Activated CD4-positive, alpha-beta T cell treated with anti-CD3 and anti-CD28 coated beads for 4 hours (primary cell): ENCODE measurements around the gene SH3D21.

Source experiments
- DNase-seq, 2 donors: peaks; one replicate each; pipeline ENCODE4 v3.0.0-alpha.2; 2020

SH3D21 gene

DNA sequence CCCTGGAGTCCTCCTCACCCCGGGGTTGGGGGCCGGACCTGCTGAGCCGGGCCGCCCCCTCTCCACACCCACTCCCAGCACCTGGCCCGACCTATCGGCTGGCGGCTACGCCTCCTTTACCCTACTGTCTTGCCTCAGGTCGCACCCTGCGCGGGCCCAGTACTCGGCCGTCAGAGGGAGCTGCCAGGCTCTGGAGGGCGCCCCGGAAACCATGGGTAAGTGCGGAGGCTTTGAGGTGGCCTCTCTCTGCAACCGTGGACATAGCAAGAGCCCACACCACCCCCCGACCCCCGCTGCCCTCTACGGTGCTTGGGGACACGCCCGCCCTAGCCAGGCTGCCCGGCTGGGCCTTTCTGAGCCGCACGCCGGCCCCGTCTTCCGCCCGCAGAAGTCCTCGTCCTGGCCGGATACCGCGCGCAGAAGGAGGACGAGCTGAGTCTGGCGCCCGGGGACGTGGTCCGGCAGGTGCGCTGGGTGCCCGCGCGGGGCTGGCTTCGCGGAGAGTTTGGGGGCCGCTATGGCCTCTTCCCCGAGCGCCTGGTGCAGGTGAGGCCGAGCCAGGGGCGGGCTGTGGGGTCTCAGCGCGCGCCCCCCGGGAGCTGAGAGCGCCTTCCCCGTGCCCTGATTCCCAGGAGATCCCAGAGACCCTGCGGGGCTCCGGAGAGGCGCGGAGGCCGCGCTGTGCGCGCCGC is at the start of gene SH3D21:
Gene SH3D21, plus strand, starts transcription at position 159 of the 692 bp plus-strand sequence. Its CDS starts 53 bp downstream, at position 212.
- DNase-seq, result peak; percentile 47

DNA sequence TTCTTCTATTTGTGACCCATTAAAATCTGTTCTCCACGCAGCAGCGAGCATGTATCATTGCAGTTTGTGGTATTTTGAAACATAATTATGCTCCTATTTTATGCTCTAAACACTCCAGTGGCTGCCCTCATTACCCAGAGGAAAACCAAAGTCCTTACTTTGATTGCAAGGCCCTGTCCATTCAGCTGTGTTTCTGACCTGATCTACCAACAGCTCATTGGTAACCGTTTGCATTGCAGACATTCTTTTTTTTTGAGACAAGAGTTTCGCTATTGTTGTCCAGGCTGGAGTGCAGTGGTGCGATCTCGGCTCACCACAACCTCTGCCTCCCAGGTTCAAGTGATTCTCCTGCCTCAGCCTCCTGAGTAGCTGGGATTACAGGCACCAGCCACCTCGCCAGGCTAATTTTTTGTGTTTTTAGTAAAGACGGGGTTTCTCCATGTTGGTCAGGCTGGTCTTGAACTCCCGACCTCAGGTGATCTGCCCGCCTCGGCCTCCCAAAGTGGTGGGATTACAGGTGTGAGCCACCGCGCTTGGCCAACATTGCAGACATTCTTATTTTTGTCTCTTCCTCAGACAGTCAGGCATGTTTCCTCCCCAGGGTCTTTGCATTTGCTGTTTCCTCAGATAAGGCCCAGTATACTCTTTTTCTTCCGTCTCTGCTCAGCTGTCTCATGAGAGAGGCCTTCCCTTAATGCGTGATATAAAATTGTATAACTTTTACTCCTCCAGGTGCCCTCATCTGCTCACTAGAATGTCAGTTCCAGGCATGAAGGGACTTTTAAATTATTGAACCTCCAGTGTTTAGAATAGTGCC is 49.4 kb upstream of the SH3D21 start:
- no peak for DNase-seq

DNA sequence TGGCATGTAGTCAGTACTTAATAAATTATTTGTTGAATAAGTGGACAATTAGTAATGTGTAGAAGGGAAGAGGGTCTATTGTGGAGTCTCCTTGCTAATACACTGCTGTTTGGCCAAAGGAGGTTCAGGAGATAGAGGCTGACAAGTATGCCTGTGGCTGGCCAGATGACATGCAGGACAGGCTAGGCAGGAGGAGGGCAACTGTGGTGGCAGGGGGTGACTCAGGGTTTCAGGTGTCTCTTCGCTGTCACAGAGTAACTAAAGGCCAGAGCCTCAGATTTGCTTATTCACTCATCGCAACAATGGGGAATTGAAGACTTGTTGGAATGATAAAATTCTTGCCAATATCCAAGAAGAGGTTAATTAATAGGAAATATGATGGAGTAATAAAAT is 48.8 kb upstream of the SH3D21 start:
- no peak for DNase-seq

DNA sequence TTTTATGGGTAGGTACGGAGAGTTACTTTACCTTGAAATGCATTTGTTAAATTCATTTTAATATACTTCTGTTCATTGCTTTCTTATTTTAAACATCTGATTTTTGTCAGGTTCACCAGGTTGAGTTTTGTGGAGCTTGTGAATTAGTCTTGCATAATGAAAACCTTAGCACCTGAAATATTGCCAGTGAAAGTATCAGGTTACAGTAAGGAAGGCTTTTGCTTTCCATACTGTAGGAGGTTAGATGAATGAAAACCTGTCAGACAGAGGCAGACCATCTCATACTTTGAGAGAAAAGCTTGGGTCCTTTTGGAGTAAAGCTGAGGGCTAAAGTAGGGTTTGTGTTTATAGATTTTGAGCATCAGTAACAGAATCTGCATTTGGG is 47.2 kb upstream of the SH3D21 start:
- no peak for DNase-seq

DNA sequence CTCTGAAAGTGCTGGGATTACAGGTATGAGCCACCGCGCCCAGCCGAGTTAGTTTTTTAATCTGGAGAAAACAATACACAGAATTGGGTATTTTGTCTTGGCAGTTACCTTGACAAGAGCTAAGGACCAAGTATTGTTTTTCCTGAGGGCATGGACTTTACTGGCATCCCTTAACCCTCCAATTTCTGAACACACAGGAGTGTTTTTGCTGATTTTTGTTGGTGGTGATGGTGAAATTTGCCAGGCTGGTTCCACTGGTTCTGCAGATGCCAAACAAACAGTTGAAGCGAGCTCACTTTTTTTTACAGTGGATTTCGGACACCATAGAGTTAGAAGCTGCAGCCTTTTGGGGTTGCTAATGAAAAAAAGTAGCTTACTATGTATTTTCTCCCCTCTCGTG is 37.2 kb upstream of the SH3D21 start:
- no peak for DNase-seq

DNA sequence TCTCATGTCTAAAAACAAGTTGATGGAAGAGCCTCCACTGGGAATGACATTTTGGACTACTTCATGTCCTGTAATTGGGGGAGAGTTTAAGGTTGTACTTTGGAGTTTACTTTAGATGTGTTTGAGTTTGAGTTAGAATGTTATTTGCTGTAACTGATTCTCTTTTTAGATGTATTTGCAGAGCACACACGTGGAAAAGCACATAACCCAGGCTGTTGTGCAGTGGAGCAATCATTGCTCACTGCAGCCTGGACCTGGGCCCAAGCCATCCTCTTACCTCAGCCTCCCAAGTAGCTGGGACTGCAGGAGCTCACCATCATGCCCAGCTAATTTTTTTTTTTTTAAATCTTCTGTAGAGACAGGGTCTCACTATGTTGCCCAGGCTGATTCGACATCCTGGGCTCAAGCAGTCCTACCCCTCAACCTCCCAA is 36.7 kb upstream of the SH3D21 start:
- no peak for DNase-seq

DNA sequence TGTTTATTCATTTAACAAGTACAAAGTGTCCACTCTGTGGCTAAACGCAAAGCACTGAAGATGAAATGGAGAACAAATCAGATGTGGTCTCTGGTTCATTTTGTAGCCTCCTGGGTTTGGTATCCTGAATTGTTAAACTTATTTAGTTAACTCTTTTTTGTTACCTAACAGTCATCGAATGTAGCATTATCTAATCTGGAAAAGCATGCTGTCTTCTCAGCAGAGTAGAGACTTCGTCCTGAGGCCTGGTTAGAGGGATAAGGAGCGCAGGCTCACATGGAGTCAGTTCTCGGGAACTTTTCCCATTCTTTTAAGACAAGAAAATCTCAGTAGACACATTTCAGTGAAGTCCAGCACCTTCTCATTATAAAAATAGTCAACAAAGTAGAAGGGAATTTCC is 33.1 kb upstream of the SH3D21 start:
- DNase-seq, result no peak

DNA sequence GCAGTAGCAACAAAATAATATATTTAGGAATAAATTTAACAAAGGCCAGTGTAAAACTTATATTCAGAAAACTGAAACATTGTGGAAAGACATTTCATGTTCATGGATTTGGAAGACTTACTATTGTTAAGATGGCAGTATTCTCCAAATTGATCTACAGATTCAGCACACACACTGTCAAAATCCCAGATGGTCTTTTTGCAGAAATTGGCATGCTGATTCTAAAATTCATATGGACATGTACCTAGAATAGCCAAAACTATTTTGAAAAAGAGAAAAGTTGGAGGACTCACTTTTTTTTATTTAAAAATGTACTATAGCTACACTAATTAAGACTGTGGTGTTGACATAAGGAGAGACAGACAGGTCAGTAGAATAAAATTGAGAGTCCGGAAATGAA is 32.0 kb upstream of the SH3D21 start:
- no peak for DNase-seq

DNA sequence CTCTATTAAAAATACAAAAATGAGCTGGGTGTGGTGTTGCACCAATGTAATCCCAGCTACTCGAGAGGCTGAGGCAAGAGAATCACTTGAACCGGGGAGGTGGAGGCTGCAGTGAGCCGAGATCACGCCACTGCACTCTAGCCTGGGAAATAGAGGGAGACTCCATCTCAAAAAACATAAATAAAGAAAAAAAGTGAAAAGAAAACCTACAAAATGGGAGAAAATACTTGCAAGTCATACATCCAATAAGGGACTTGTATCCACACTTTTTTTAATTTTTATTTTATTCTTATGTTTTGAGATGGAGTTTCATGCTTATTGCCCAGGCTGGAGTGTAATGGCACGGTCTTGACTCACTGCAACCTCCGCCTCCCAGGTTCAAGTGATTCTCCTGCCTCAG is 29.5 kb upstream of the SH3D21 start:
- no peak for DNase-seq

DNA sequence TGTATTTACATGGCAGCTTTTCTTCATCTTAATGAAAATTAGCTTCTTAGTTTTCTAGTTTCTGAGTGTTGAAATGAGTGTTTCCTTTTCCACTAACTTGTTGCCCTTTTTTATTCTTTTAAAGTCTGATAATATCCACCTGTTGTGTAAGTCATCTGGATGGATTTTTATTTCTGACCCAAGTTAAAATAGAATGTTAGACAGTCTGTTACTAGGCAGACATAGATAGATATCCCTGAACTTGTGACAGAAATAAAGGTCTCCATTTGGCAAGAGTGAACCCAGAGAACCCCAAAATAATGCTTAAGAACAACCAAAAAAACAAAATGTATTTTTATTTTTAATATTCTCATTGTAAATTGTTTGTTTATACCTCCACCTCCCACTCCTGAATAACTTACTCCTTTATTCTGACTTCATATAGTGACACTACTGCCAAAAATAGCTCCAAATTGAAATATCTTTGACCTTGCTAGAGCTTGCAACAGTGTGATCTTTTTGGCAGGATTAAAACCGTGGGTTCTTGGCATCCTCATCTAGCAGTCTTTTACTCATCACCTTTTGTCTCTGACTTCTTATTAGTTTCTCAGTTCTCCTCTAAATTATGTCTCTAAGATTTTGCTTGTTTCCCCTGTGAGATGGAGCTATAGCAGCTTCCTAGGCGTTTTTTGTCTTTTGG is 26.9 kb upstream of the SH3D21 start:
- DNase-seq, result no peak

DNA sequence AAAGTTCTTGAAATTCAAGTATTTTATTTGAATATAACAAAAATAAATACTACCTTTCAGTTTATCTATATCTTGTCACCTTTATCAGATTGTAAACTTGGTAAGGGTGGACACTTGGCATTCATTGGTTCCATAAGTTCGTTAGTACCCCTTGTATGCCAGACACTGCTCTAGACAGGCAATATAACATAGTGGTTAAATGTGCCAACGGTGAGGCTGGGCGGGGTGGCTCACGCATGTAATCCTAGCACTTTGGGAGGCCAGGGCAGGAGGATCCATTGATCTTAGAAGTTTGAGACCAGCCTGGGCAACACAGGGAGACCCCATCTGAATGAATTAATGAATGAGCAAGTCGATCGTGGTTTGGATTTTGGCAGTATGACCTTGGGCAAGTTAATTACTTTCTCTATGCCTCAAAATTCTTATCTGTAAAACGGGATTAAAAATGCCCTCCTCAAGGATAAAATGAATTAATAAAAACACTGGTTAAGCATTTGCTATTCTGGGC is 26.3 kb upstream of the SH3D21 start:
- DNase-seq, result no peak

DNA sequence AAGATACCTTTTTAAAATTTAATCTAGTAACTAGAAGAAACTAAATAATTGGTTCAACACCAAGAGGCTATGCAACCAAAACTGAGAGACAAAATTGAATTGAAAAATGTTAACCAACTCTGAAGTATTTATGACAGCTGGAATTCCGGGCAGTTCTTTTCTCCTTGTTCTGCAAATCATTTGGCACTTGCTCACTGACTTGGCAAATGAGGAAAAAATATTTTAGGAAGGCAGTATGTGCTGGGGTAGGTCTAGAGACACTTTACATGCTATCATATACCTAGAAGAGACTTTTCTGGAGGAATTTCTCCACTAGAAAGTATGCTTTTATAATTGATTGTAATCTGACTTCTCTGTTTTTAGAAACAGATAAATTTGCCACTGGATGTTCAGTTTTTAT is 22.1 kb upstream of the SH3D21 start:
- DNase-seq, result no peak

DNA sequence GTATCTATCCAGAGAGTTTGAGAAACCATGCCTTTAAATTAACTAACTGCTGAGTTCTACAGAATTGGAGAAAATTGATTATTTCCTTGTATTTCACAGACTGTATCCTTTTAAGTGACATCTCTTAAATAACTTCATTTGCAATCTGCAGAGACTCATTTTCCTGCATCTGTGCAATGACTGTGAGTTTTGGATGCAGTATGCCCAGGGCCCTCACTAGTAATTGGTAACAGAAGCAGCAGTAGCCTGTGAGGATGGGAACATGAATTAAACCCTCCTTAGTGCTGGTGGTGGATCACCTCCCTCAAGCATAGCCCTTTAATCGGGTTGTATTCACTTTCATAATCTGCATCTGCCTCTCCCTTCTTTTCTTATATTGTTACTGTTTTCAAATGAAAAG is 21.7 kb upstream of the SH3D21 start:
- DNase-seq, result no peak

DNA sequence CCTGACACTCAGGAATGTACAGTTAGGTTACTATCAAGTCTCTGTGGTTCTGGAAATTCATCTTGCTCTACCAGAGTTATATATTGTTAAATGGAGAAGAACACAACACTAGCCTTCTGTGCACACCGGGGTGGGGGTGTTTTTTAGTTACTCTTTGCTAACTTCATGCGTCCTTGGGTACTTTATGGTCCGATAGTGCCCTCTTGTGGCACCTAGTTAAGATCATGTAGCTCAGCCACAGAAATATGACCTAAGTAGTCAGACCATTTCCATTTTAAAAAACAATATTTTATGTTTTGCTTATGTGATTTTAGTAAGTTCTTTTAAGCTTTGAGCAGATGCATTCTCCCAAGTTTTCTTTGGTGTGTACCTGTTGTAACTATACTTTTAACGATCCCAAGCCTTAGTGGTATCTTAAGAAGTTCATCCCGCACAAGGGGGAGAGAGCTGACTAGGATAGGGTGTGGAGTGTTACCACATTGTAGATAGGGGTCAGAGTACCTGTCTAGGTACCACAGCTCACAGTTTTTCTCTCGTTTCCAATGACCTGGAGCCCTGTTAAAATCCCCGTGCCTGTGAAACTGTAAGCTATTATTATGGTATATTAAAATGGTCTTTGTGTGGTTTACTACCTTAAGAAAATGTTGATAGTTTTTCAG is 20.6 kb upstream of the SH3D21 start:
- DNase-seq, result peak; percentile 62 to 75

DNA sequence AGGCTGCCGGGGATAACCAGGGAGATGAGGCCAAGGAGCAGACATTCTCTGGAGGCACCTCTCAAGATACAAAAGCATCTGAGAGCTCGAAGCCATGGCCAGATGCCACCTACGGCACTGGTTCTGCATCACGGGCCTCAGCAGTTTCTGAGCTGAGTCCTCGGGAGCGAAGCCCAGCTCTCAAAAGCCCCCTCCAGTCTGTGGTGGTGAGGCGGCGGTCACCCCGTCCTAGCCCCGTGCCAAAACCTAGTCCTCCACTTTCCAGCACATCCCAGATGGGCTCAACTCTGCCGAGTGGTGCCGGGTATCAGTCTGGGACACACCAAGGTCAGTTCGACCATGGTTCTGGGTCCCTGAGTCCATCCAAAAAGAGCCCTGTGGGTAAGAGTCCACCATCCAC is 19.4 kb upstream of the SH3D21 start:
- DNase-seq, result no peak

DNA sequence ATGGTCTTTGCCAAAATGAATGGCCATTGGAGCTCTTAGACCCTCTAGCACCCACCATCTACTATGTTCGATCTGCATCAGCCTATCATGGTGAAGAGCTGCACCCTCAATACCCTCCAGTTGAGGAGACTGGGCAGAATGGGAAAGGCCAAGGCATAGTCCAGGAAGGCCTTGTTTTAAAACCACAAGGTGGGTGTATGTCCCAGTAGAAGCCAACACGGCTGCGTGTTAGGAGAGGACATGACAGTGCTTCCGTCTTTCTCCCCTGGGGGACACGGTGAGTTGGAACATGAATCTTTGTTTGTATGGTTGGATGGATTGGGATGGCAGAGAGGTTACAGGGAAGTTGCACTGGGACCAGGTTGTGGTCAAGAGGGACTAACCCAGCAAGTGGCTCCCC is 18.6 kb upstream of the SH3D21 start:
- no peak for DNase-seq

DNA sequence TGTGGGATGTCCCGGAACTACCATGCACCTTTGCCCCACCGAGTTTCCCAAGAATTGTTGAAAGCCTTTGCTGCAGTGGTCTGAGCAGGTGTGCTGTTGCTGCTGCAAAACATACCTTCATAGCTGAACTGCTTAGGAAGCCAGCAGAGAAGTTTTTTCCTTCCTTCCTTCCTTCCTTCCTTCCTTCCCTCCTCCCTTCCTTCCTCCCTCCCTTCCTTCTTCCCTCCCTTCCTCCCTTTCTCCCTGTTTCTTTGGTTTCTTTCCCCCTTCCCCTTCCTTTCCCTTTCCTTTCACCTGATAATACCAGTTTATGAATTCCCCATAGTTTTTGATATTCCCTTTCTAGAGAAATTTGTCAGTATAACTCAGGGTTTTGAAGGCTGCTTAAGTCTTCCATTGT is 10.8 kb upstream of the SH3D21 start:
- DNase-seq, result no peak

DNA sequence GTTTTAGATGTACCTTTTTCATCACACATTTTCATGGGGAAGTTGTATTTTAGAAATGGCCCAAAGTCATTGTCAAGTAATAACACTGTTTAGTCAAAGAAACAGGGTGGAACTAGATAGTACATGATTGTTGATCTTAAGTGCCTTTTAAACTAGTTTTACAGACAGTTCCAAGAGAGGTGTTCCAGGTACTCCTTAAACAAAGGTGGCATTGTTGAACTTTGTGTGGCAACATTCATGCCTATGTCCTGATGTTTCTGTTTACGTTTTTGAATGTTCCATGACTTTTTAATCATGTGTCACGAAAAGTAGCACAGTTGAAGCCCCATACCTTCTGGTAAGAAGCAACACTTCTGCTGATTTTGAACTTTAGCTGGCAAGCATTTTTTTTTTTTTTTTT is 9.1 kb upstream of the SH3D21 start:
- DNase-seq, result no peak

DNA sequence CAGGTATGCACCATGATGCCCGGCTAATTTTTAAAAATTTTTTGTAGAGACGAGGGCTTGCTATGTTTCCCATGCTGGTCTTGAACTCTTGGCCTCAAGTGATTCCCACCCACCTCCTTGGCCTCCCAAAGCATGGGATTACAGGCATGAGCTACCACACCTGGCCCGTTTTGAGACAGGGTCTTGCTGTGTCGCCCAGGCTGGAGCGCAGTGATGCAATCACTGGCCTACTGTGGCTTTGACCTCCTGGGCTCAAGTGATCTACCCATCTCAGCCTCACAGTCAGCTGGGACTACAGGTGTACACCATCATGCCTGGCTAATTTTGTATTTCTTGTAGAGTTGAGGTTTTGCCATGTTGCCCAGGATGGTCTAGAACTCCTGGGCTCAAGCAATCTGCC is 7.5 kb upstream of the SH3D21 start:
- no peak for DNase-seq

DNA sequence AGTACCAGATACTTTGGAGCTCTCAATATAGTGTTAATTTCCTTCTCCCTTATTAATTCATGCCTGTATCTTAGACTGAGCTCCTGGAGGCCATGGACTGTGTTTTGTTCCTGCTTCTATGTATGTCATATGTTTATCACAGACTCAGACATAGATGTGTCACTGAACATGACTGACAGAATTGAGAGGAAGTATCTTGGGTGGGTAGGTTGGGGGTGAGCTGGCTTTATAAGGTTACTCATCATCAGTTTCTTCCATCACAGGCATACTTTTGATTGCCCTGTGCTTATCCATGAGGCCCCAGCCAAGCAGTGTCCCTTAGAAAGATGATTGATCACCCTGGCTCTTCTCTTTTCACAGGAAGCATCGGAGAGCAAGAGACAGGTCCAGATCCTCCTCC is 5.6 kb upstream of the SH3D21 start:
- DNase-seq, result no peak

DNA sequence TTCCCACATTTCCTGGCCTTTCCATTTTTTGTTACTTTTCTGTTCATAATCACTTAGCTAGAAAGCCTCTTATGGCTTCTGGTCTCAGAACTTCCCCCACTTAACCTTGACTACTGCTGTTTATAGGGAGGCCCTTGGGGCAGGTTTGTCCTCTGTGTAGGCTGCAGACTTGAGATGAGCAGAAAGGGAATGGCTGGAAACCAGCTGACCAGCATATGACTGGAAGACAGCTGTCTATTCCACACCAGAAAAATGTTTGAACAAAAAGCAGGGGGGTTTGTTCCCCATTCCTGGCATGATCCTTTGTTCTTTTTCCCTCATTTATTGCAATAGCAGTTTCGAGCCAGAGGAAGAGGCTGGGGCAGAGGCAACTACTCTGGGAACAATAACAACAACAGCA is 4.9 kb upstream of the SH3D21 start:
- DNase-seq, result no peak

DNA sequence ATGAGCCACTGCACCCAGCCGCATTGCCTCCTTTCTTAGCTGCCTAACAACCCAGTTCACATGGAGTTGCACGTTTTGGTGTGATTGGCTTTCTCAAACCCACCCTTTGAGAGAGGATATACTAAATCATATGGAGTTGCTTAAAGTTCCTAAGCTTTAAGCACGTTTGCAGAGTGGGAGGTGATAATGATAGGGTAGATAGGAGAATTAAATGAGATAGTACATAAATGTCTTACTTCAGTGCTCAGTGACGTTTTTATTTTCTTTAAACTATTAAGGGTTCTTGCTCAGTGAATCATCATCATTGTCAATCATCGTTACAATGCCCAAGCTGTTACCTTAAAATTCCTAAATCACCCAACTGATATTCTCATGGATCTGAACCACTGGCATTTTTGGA is 2.9 kb upstream of the SH3D21 start:
- DNase-seq, result no peak

DNA sequence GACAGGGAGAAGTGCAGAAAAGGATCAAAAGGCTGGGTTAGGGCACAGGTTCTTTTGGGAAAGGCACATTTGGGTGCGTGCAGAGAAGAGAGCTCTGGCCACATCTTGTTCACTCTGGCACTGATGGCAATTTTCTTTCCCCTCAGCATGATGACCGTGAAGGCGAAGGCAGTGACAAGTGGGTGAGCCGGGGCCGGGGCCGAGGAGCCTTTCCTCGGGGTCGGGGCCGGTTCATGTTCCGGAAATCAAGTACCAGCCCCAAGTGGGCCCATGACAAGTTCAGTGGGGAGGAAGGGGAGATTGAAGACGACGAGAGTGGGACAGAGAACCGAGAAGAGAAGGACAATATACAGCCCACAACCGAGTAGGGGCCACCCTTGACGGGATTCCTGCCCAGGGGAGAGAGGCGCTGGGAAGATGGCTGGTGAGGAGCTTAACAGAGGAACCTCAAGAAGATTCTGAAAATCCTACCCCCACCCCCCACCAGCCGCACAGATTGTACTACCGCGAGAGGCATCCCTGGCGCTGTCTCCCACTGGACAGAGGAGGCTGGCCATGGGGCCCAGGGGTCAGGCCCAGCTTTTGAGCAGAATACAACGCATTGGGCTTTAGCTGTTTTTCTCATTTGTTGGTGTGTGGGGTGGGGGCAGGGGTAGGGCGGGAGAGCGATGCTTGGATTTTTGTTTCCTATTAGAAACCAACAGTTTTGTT is 2.4 kb upstream of the SH3D21 start:
- DNase-seq, result no peak
